ENCODE data around the gene EPHA5. TPM values are rescaled to one million over a fixed set of nuclear protein-coding genes. Genes with fewer than 3 reads are reported as not detected.

The EPHA5 gene
- total and polyA plus RNA-seq, 9 of the 15 experiments (the other 6 are each of a cell fraction or from before 2014, with no cell fraction given): 0.04 TPM; not detected in 8

GRCh38 chr4:65719635-65720034 is 49.3 kb upstream of the EPHA5 start:
- ATAC-seq: no peak
- H3K4me2 ChIP-seq (ENCODE audit: insufficient read depth, low read length): no peak overlapping the region
- no peak overlapping the region for H2AFZ ChIP-seq (ENCODE audit: low read depth, low read length)
- 0% methylated on average over 2 of the region's 2 CpGs for WGBS (ENCODE audit: insufficient coverage, low coverage, missing lambda C conversion rate)
- intact Hi-C loops (cut with micrococcal nuclease): no loop called here
- POLR2A ChIA-PET: no interaction called here
- no peak overlapping the region for H3K9ac ChIP-seq (ENCODE audit: insufficient read depth in 1 of 2, low read depth in 2 of 2, low read length in 2 of 2)
- H3K9me1 ChIP-seq (ENCODE audit: control insufficient read depth, insufficient read depth, low read length): no peaks in the 10 kb centered on the region
- no peaks in the 10 kb centered on the region for H3K36me3 ChIP-seq (ENCODE audit: control insufficient read depth, insufficient read depth, low read length)
- H3K27ac ChIP-seq (ENCODE audit: extremely low read depth, low read depth, low read length): no peak overlapping the region
- in situ Hi-C loops (cut with MboI): no loop called here
- no peaks in the 10 kb centered on the region for H3K79me2 ChIP-seq (ENCODE audit: control insufficient read depth, insufficient read depth, low read length)
- no peaks in the 10 kb centered on the region for H4K20me1 ChIP-seq (replicated peaks; ENCODE audit: control insufficient read depth, insufficient read depth, low read length)
- H3K27me3 ChIP-seq (ENCODE audit: control insufficient read depth in 2 of 2, insufficient read depth in 2 of 2, low read length in 2 of 2): no peaks in the 10 kb centered on the region
- H3K4me1 ChIP-seq (replicated peaks in 1 of 2; ENCODE audit: control insufficient read depth in 2 of 2, insufficient read depth in 2 of 2, low read length in 2 of 2): no peaks in the 10 kb centered on the region
- CTCF ChIA-PET (ENCODE audit: low intra/inter-chr PET ratio): no interaction called here
- H3K9me3 ChIP-seq (replicated peaks; ENCODE audit: control insufficient read depth, insufficient read depth, low read depth, low read length): no peaks in the 10 kb centered on the region; the same call in 1 of the 2 replicates
- no peak for DNase-seq (ENCODE audit: extremely low read depth in 1 of 4, low spot score in 3 of 4)
- BruUV-seq (replicated peaks): no TSS peak
- no peak overlapping the region for H3K4me3 ChIP-seq
- no peak for FAIRE-seq
- TF ChIP-seq ADNP (tag; IDR thresholded peaks at IDR 0.05): no peak
- no peak for TF ChIP-seq BCLAF1 (IDR thresholded peaks at IDR 0.05; ENCODE audit: borderline replicate concordance in 1 of 2, control insufficient read depth in 1 of 2, low read depth in 2 of 2, low read length in 1 of 2)
- TF ChIP-seq CEBPZ (IDR thresholded peaks at IDR 0.05; ENCODE audit: borderline replicate concordance, low read depth, low read length): no peak
- TF ChIP-seq HCFC1 (IDR thresholded peaks at IDR 0.05; ENCODE audit: low read depth, low read length): no peak
- no peak for TF ChIP-seq ZNF766 (CRISPR knock-in tag; conservative IDR thresholded peaks at IDR 0.05)
- no peak for TF ChIP-seq IRF1 (CRISPR knock-in tag; IDR thresholded peaks at IDR 0.05; ENCODE audit: borderline replicate concordance)
- TF ChIP-seq LEF1 (IDR thresholded peaks at IDR 0.05): no peak
- no peak for TF ChIP-seq SMAD4 (CRISPR knock-in tag; conservative IDR thresholded peaks at IDR 0.05)
- TF ChIP-seq MECOM (CRISPR knock-in tag; IDR thresholded peaks at IDR 0.05): no peak
- TF ChIP-seq ZNF384 (IDR thresholded peaks at IDR 0.05; ENCODE audit: low read depth, low read length): no peak
- no peak for TF ChIP-seq ARID4B (CRISPR knock-in tag; IDR thresholded peaks at IDR 0.05)

Data from K562 (cell line).